ENCODE measurements around the gene CABP7. TPM values are rescaled to one million over a fixed set of nuclear protein-coding genes. Genes with fewer than 3 reads are reported as not detected.

The CABP7 gene
- total and polyA plus RNA-seq, 2 of the 13 experiments (the other 11 are each of a cell fraction or from before 2014, with no cell fraction given): 0.08 TPM; not detected in 1

- TF ChIP-seq ADNP (CRISPR knock-in tag; IDR thresholded peaks at IDR 0.05) (no peak), SMC3 (IDR thresholded peaks at IDR 0.05; ENCODE audit: low read length) (no peak), ZNF784 (CRISPR knock-in tag; IDR thresholded peaks at IDR 0.05; ENCODE audit: borderline replicate concordance) (0 out of 2 replicates have a peak, but pooled peaks have one; percentile 27), ZNF558 (CRISPR knock-in tag; IDR thresholded peaks at IDR 0.05; ENCODE audit: borderline replicate concordance) (0 out of 2 replicates have a peak, but pooled peaks have one; percentile 49), TBX2 (CRISPR knock-in tag; IDR thresholded peaks at IDR 0.05; ENCODE audit: borderline replicate concordance) (peak; percentile 83), GFI1 (CRISPR knock-in tag; IDR thresholded peaks at IDR 0.05; ENCODE audit: borderline replicate concordance) (peak; percentile 55), NR2C2 (CRISPR knock-in tag; IDR thresholded peaks at IDR 0.05; ENCODE audit: borderline replicate concordance) (no peak; the same call in 1 of the 2 replicates), PCBP2 (optimal IDR thresholded peaks at IDR 0.05; ENCODE audit: low read depth, low read length, poor library complexity, severe bottlenecking) (no peak), FOSL2 (CRISPR knock-in tag; IDR thresholded peaks at IDR 0.05) (peak; percentile 56; the same call in 1 of the 2 replicates), FOXP1 (IDR thresholded peaks at IDR 0.05) (no peak), FOXP1 (CRISPR knock-in tag; IDR thresholded peaks at IDR 0.05) (peak; percentile 64; the same call in 1 of the 2 replicates), ZNF549 (CRISPR knock-in tag; IDR thresholded peaks at IDR 0.05) (no peak), EHMT2 (IDR thresholded peaks at IDR 0.05; ENCODE audit: borderline replicate concordance, low read depth, low read length) (peak; percentile 57; the same call in 1 of the 2 replicates), PITX1 (CRISPR knock-in tag; IDR thresholded peaks at IDR 0.05) (peak; percentile 92), NFYC (CRISPR knock-in tag; IDR thresholded peaks at IDR 0.05) (peak; percentile 41; the same call in 1 of the 2 replicates), KLF16 (CRISPR knock-in tag; IDR thresholded peaks at IDR 0.05) (peak in 1 of 2 experiments; percentile 70; a peak in 2 of 4 replicates), NAIF1 (CRISPR knock-in tag; IDR thresholded peaks at IDR 0.05; ENCODE audit: borderline replicate concordance) (0 out of 2 replicates have a peak, but pooled peaks have one; percentile 28), EP300 (IDR thresholded peaks at IDR 0.05; ENCODE audit: low read depth in 2 of 2, low read length in 2 of 2) (peak in 1 of 2 experiments; percentile 87; a peak in 2 of 4 replicates), EP300 (CRISPR knock-in tag; IDR thresholded peaks at IDR 0.05; ENCODE audit: borderline replicate concordance) (peak; percentile 58; the same call in 1 of the 2 replicates), FOXK1 (CRISPR knock-in tag; IDR thresholded peaks at IDR 0.05; ENCODE audit: borderline replicate concordance, low read depth) (peak; percentile 63; the same call in 1 of the 2 replicates), ARID3A (IDR thresholded peaks at IDR 0.05; ENCODE audit: low read depth, low read length) (peak; percentile 17; the same call in 1 of the 2 replicates), ZFP36 (IDR thresholded peaks at IDR 0.05; ENCODE audit: borderline replicate concordance, low read depth, low read length, partially characterized antibody) (peak; percentile 67), ZNF17 (CRISPR knock-in tag; IDR thresholded peaks at IDR 0.05) (no peak), ZNF652 (CRISPR knock-in tag; IDR thresholded peaks at IDR 0.05; ENCODE audit: borderline replicate concordance, low read depth) (0 out of 2 replicates have a peak, but pooled peaks have one; percentile 52), THRA (CRISPR knock-in tag; IDR thresholded peaks at IDR 0.05; ENCODE audit: borderline replicate concordance) (peak; percentile 58; the same call in 1 of the 2 replicates), ZBTB3 (CRISPR knock-in tag; IDR thresholded peaks at IDR 0.05; ENCODE audit: borderline replicate concordance, low read depth) (0 out of 2 replicates have a peak, but pooled peaks have one; percentile 62), SAFB2 (CRISPR knock-in tag; IDR thresholded peaks at IDR 0.05; ENCODE audit: borderline replicate concordance, low read depth) (no peak)
Measured at GRCh38 chr22:29769723-29770321, 50.0 kb downstream of the CABP7 start (continued).
